H1 (cell line): ENCODE results near the gene MBD3L5. TPM values are rescaled to one million over a fixed set of nuclear protein-coding genes. Genes with fewer than 3 reads are reported as not detected.
"Not testable (repeated sequence)": the region's sequence is repeated elsewhere in the genome, so short reads cannot be mapped to it uniquely, and the experiment has no call there.

ENCODE experiments used
- CTCF ChIA-PET: fragments of 300-600 bp; sonication (Branson Sonifier 250); formaldehyde crosslinking; loops from one replicate; lab custom pipeline; 2021; ENCODE audit not compliant: partially characterized antibody; lab: Charles Lee
- POLR2A ChIA-PET: fragments of 300-600 bp; sonication (Branson Sonifier 250); formaldehyde crosslinking; loops from one replicate; lab custom pipeline; 2021; ENCODE audit warnings: inconsistent platforms; ENCODE audit not compliant: partially characterized antibody; lab: Charles Lee
- DNase-seq, 2 experiments: peaks; one replicate each; pipeline versions ENCODE4 v3.0.0 to v3.0.0-alpha.2; 2010 to 2022; ENCODE audit warnings: low spot score in 2 of 2, low read depth in 1 of 2, mixed read lengths in 1 of 2
- FAIRE-seq: peaks from 2 replicates; lab custom pipeline; 2011; peaks lifted over from hg19 to GRCh38; lab: Jason Lieb, UNC
- H2AFZ ChIP-seq: 2 replicates; pipeline ENCODE4 v1.8.1; 2012; ENCODE audit warnings: low read length, inconsistent platforms
- H2AK5ac ChIP-seq: 2 replicates; pipeline ENCODE4 v1.6.1; 2013; ENCODE audit warnings: low read depth, low read length
- H2BK120ac ChIP-seq: replicated peaks from 2 replicates; pipeline ENCODE3; 2013; ENCODE audit warnings: low read depth, low read length, inconsistent platforms
- H2BK12ac ChIP-seq: 2 replicates; pipeline ENCODE4 v1.6.1; 2013; ENCODE audit warnings: low read depth, low read length
- H2BK15ac ChIP-seq: 2 replicates; pipeline ENCODE4 v1.6.1; 2013; ENCODE audit warnings: low read length
- H2BK20ac ChIP-seq: 2 replicates; pipeline ENCODE4 v1.6.1; 2013; ENCODE audit warnings: low read length
- H2BK5ac ChIP-seq: 2 replicates; pipeline ENCODE4 v1.6.1; 2013; ENCODE audit warnings: low read depth, low read length
- H3K14ac ChIP-seq: 2 replicates; pipeline ENCODE4 v1.6.1; 2013; ENCODE audit warnings: inconsistent platforms; ENCODE audit not compliant: insufficient read length
- H3K18ac ChIP-seq: 2 replicates; pipeline ENCODE4 v1.6.1; 2013; ENCODE audit warnings: low read length; ENCODE audit errors: extremely low read depth
- H3K23ac ChIP-seq: 2 replicates; pipeline ENCODE4 v1.6.1; 2013; ENCODE audit warnings: inconsistent platforms; ENCODE audit not compliant: insufficient read length
- H3K23me2 ChIP-seq: 2 replicates; pipeline ENCODE4 v1.6.1; 2013; ENCODE audit warnings: low read depth, low read length
- H3K27ac ChIP-seq: 2 replicates; pipeline ENCODE4 v1.6.1; 2011; ENCODE audit warnings: low read depth, low read length, inconsistent platforms
- H3K27me3 ChIP-seq, 4 experiments: replicated peaks in 1 of 4; 1 replicate in 1 of 4; 2 replicates in 3 of 4; pipeline versions ENCODE4 v1.6.1 to v1.8.1; 2011 to 2013; ENCODE audit warnings: low read length in 3 of 4, mild to moderate bottlenecking in 3 of 4, inconsistent platforms in 2 of 4, mixed read lengths in 2 of 4, moderate library complexity in 1 of 4; ENCODE audit not compliant: control insufficient read depth in 3 of 4, insufficient read depth in 3 of 4; ENCODE audit errors: extremely low read depth in 1 of 4
- H3K36me3 ChIP-seq, 4 experiments: 2 replicates each; pipeline versions ENCODE4 v1.6.1 to v1.8.1; 2011 to 2013; ENCODE audit warnings: mild to moderate bottlenecking in 4 of 4, low read length in 3 of 4, moderate library complexity in 2 of 4, control low read depth in 1 of 4, inconsistent platforms in 1 of 4; ENCODE audit not compliant: insufficient read depth in 4 of 4, control insufficient read depth in 2 of 4
- H3K4ac ChIP-seq: replicated peaks from 2 replicates; pipeline ENCODE3; 2013; ENCODE audit warnings: low read length, low read depth, mixed read lengths, inconsistent platforms; ENCODE audit not compliant: insufficient read length
- H3K4me1 ChIP-seq, 4 experiments: replicated peaks in 1 of 4; 1 replicate in 1 of 4; 2 replicates in 3 of 4; pipeline versions ENCODE4 v1.6.1 to v1.8.1; 2011 to 2013; ENCODE audit warnings: low read length in 3 of 4, inconsistent platforms in 2 of 4, mixed read lengths in 1 of 4; ENCODE audit not compliant: insufficient read depth in 4 of 4, control insufficient read depth in 3 of 4
- H3K4me2 ChIP-seq, 2 experiments: 2 replicates each; pipeline versions ENCODE4 v1.6.1 to v1.8.1; 2011 to 2013; ENCODE audit warnings: low read depth in 2 of 2, low read length in 2 of 2, control low read depth in 1 of 2, inconsistent platforms in 1 of 2, mild to moderate bottlenecking in 1 of 2; ENCODE audit not compliant: insufficient read depth in 1 of 2
- H3K4me3 ChIP-seq, 4 experiments: fragments of 200-600, 300-600 bp in 1 of 4; sonication (generic), shearing (Covaris generic), sonication (Bioruptor Twin) in 1 of 4; 2 replicates each; pipeline versions ENCODE4 v1.5.1 to v1.8.1; 2011 to 2016; ENCODE audit warnings: low read length in 4 of 4, low read depth in 3 of 4, control low read depth in 2 of 4, inconsistent platforms in 2 of 4, mild to moderate bottlenecking in 2 of 4, mixed read lengths in 1 of 4, moderate library complexity in 1 of 4; ENCODE audit not compliant: insufficient read depth in 2 of 4; ENCODE audit errors: extremely low read depth in 1 of 4
- H3K56ac ChIP-seq: replicated peaks from 2 replicates; pipeline ENCODE3; 2013; ENCODE audit warnings: low read depth, mild to moderate bottlenecking, mixed read lengths, low read length, inconsistent platforms; ENCODE audit not compliant: insufficient read length
- H3K79me1 ChIP-seq: 2 replicates; pipeline ENCODE4 v1.6.1; 2013; ENCODE audit warnings: low read depth, low read length, control low read depth
- H3K79me2 ChIP-seq, 2 experiments: 2 replicates each; pipeline versions ENCODE4 v1.6.1 to v1.8.1; 2012 to 2013; ENCODE audit warnings: low read length in 2 of 2, mild to moderate bottlenecking in 2 of 2, inconsistent platforms in 1 of 2; ENCODE audit not compliant: insufficient read depth in 2 of 2, control insufficient read depth in 1 of 2
- H3K9ac ChIP-seq, 4 experiments: replicated peaks in 1 of 4; 1 replicate in 1 of 4; 2 replicates in 3 of 4; pipeline versions ENCODE4 v1.6.1 to v1.8.1; 2011 to 2013; ENCODE audit warnings: low read depth in 3 of 4, low read length in 3 of 4, control low read depth in 2 of 4, mild to moderate bottlenecking in 2 of 4, moderate library complexity in 2 of 4, inconsistent platforms in 1 of 4; ENCODE audit errors: extremely low read depth in 1 of 4
- H3K9me3 ChIP-seq, 2 experiments: 2 replicates each; pipeline versions ENCODE4 v1.6.1 to v1.8.1; 2012 to 2013; ENCODE audit warnings: mild to moderate bottlenecking in 2 of 2, moderate library complexity in 2 of 2, control low read depth in 1 of 2, inconsistent platforms in 1 of 2, low read depth in 1 of 2, low read length in 1 of 2, mixed read lengths in 1 of 2; ENCODE audit not compliant: insufficient read depth in 2 of 2
- H4K20me1 ChIP-seq, 2 experiments: replicated peaks in 1 of 2; 2 replicates each; pipeline versions ENCODE3 to v1.8.1; 2011 to 2013; ENCODE audit warnings: inconsistent platforms in 2 of 2, low read length in 2 of 2, mild to moderate bottlenecking in 1 of 2; ENCODE audit not compliant: insufficient read depth in 2 of 2, control insufficient read depth in 1 of 2
- H4K5ac ChIP-seq: 2 replicates; pipeline ENCODE4 v1.6.1; 2013; ENCODE audit warnings: low read length, low read depth, mixed read lengths, inconsistent platforms; ENCODE audit not compliant: insufficient read length
- H4K8ac ChIP-seq: 2 replicates; pipeline ENCODE4 v1.8.0; 2013; ENCODE audit warnings: mild to moderate bottlenecking, moderate library complexity, low read length, inconsistent platforms; ENCODE audit not compliant: insufficient read depth; ENCODE audit errors: extremely low read depth
- H4K91ac ChIP-seq: replicated peaks from 2 replicates; pipeline ENCODE3; 2013; ENCODE audit warnings: low read length, mixed read lengths, inconsistent platforms; ENCODE audit not compliant: insufficient read length
- WGBS, 2 experiments: shearing (Covaris generic) in 1 of 2; methylation state at CpG; one replicate each; pipeline versions ENCODE4 v1.1.6 to v1.1.7; 2013 to 2015; ENCODE audit warnings: low lambda C conversion rate in 2 of 2, mixed read lengths in 2 of 2, inconsistent platforms in 1 of 2, low coverage in 1 of 2, missing lambda C conversion rate in 1 of 2; ENCODE audit not compliant: insufficient replicate concordance in 2 of 2, insufficient coverage in 1 of 2, insufficient read length in 1 of 2; ENCODE audit errors: extremely low coverage in 1 of 2, missing lambda C conversion rate in 1 of 2; 5-methylcytosine and 5-hydroxymethylcytosine counted together
- polyA plus RNA-seq, 7 experiments: library from polyadenylated mRNA; depleted of rRNA in 3 of 7; stranded (reverse) in 5 of 7; unstranded in 2 of 7; fragments of >200 nt in 5 of 7; fragments of 200-250 nt in 2 of 7; gene quantifications; 1 replicate in 5 of 7; 2 replicates in 1 of 7; 4 replicates in 1 of 7; pipeline versions ENCODE4 v1.2.1 to v1.2.3, GENCODE V29; 2011 to 2013; ENCODE audit warnings: missing spikeins in 2 of 7, mixed read lengths in 2 of 7
- total RNA-seq: library from RNA; stranded (reverse); fragmentation: NEBNext Ultra II Directional; extraction: Animal tissue kit (Norgen Biotek cat#: 25700); gene quantifications from 2 replicates; pipeline ENCODE4 v1.2.1, GENCODE V29; 2021

MBD3L5 gene
- total and polyA plus RNA-seq, 2 of the 8 experiments (the other 6 are each of a cell fraction or from before 2014, with no cell fraction given): not detected

- H3K79me2 ChIP-seq, CTCF ChIA-PET: not testable (repeated sequence)
Measured at GRCh38 chr19:7052896-7053295, 22.5 kb downstream of the MBD3L5 start.

GRCh38 chr19:7054635-7055368 is 24.4 kb downstream of the MBD3L5 start:
- H4K20me1 ChIP-seq, POLR2A ChIA-PET, H4K8ac ChIP-seq, DNase-seq, H3K4me3 ChIP-seq, H2BK120ac ChIP-seq, H3K56ac ChIP-seq, H3K23ac ChIP-seq, H2BK12ac ChIP-seq, H3K4me1 ChIP-seq, H4K91ac ChIP-seq, H3K9me3 ChIP-seq, FAIRE-seq, H3K27ac ChIP-seq, H4K5ac ChIP-seq, H3K18ac ChIP-seq, H2AFZ ChIP-seq, CTCF ChIA-PET, H3K79me2 ChIP-seq, H3K27me3 ChIP-seq, H2BK5ac ChIP-seq, H3K4me2 ChIP-seq, H3K4ac ChIP-seq, H3K9ac ChIP-seq, H2BK20ac ChIP-seq, H2AK5ac ChIP-seq, H3K36me3 ChIP-seq, H3K79me1 ChIP-seq, H2BK15ac ChIP-seq, H3K14ac ChIP-seq, H3K23me2 ChIP-seq: not testable (repeated sequence)
- WGBS, 2 experiments: 87% methylated on average over 12 of the region's 14 CpGs; no CpG with 5 or more reads in 1 of the 2 experiments

More at GRCh38 chr19:7052896-7053295, 22.5 kb downstream of the MBD3L5 start:
- H3K14ac ChIP-seq, H2BK5ac ChIP-seq, H3K9ac ChIP-seq, H3K4me2 ChIP-seq, H4K20me1 ChIP-seq, H3K4me1 ChIP-seq, H3K4ac ChIP-seq, H2AK5ac ChIP-seq, H4K91ac ChIP-seq, H3K23ac ChIP-seq, POLR2A ChIA-PET, DNase-seq, H2BK120ac ChIP-seq, H2AFZ ChIP-seq, H3K36me3 ChIP-seq, H3K27me3 ChIP-seq, H3K18ac ChIP-seq, FAIRE-seq, H3K23me2 ChIP-seq, H2BK15ac ChIP-seq, H3K56ac ChIP-seq, H2BK12ac ChIP-seq, H4K5ac ChIP-seq, H2BK20ac ChIP-seq, H3K27ac ChIP-seq, H3K79me1 ChIP-seq, H3K4me3 ChIP-seq, H4K8ac ChIP-seq, H3K9me3 ChIP-seq: not testable (repeated sequence)
- WGBS, 2 experiments: 91% methylated on average over 7 of the region's 7 CpGs; no CpG with 5 or more reads in 1 of the 2 experiments
